GM21526 (cell line): Measurements from ENCODE around the gene OSBPL7.

Source experiments
- ATAC-seq: cut with Tn5 transposase; IDR thresholded peaks from one replicate; pipeline ENCODE4 v1.9.1; 2021; ENCODE audit warnings: moderate library complexity; ENCODE audit not compliant: unreplicated experiment, low FRiP score

The OSBPL7 gene

GRCh38 chr17:47850373-47850691 is 28.7 kb upstream of the OSBPL7 start:
- ATAC-seq = no peak

GRCh38 chr17:47848198-47848513 is 26.6 kb upstream of the OSBPL7 start:
- no peak for ATAC-seq

- no peak for ATAC-seq
Measured at GRCh38 chr17:47847341-47848197, 26.0 kb upstream of the OSBPL7 start.

- ATAC-seq = no peak
Measured at GRCh38 chr17:47846716-47847340, 25.2 kb upstream of the OSBPL7 start.

GRCh38 chr17:47845716-47846075 is 24.1 kb upstream of the OSBPL7 start:
- no peak for ATAC-seq

- ATAC-seq = no peak
Measured at GRCh38 chr17:47844814-47845715, 23.5 kb upstream of the OSBPL7 start.

- no peak for ATAC-seq
Measured at GRCh38 chr17:47844227-47844626, 22.6 kb upstream of the OSBPL7 start.

- ATAC-seq = no peak
Measured at GRCh38 chr17:47843391-47843730, 21.8 kb upstream of the OSBPL7 start.

GRCh38 chr17:47841488-47842291 is 20.1 kb upstream of the OSBPL7 start:
- no peak for ATAC-seq

GRCh38 chr17:47840742-47841487 is 19.3 kb upstream of the OSBPL7 start, which contains the start of gene SCRN2:
Gene SCRN2 (minus strand): TSS chr17:47841273. CDS start chr17:47840843, 430 bp downstream.
- ATAC-seq = peak; percentile 68

- no peak for ATAC-seq
Measured at GRCh38 chr17:47840001-47840741, 18.6 kb upstream of the OSBPL7 start.

- ATAC-seq = no peak
Measured at GRCh38 chr17:47839071-47839470, 17.5 kb upstream of the OSBPL7 start.

GRCh38 chr17:47838636-47839035 is 17.0 kb upstream of the OSBPL7 start:
- no peak for ATAC-seq

- ATAC-seq = no peak
Measured at GRCh38 chr17:47837401-47838039, 15.9 kb upstream of the OSBPL7 start.

- no peak for ATAC-seq
Measured at GRCh38 chr17:47836601-47837000, 15.0 kb upstream of the OSBPL7 start.

GRCh38 chr17:47834756-47835155 is 13.2 kb upstream of the OSBPL7 start:
- no peak for ATAC-seq

GRCh38 chr17:47831934-47832327 is 10.3 kb upstream of the OSBPL7 start:
- peak; percentile 7 for ATAC-seq

- ATAC-seq = peak; percentile 80
Measured at GRCh38 chr17:47831003-47831933, 9.7 kb upstream of the OSBPL7 start, which contains the start of the genes LRRC46 and MRPL10. Gene LRRC46 (plus strand): TSS chr17:47831670. CDS start chr17:47831990, 320 bp downstream. Gene MRPL10 (minus strand): TSS chr17:47831541. CDS start chr17:47831511, 30 bp downstream.
